Glutamatergic neuron (in vitro differentiated cells): ENCODE measurements around the gene EPYC. TPM values are rescaled to one million over a fixed set of nuclear protein-coding genes. Genes with fewer than 3 reads are reported as not detected.
"Not testable (repeated sequence)": the region's sequence is repeated elsewhere in the genome, so short reads cannot be mapped to it uniquely, and the experiment has no call there.

ENCODE experiments used
- DNase-seq: peaks from one replicate; pipeline ENCODE4 v3.0.0; 2022
- H3K27ac Mint-ChIP-seq: one replicate; pipeline ENCODE4 v1.8.0; 2020; ENCODE audit warnings: mild to moderate bottlenecking, mixed read lengths, inconsistent platforms; ENCODE audit not compliant: unreplicated experiment
- H3K27me3 Mint-ChIP-seq: one replicate; pipeline ENCODE4 v1.8.0; 2020; ENCODE audit warnings: mild to moderate bottlenecking, moderate library complexity, mixed read lengths, inconsistent platforms; ENCODE audit not compliant: unreplicated experiment
- H3K36me3 Mint-ChIP-seq: one replicate; pipeline ENCODE4 v1.8.0; 2020; ENCODE audit warnings: mild to moderate bottlenecking, mixed read lengths, inconsistent platforms; ENCODE audit not compliant: unreplicated experiment
- H3K4me1 Mint-ChIP-seq: one replicate; pipeline ENCODE4 v1.8.0; 2020; ENCODE audit warnings: mild to moderate bottlenecking, low read depth, mixed read lengths, inconsistent platforms; ENCODE audit not compliant: unreplicated experiment
- H3K4me3 Mint-ChIP-seq: one replicate; pipeline ENCODE4 v1.8.0; 2020; ENCODE audit warnings: mild to moderate bottlenecking, mixed read lengths, inconsistent platforms; ENCODE audit not compliant: unreplicated experiment
- H3K9me3 Mint-ChIP-seq: one replicate; pipeline ENCODE4 v1.8.0; 2020; ENCODE audit warnings: mild to moderate bottlenecking, moderate library complexity, mixed read lengths, inconsistent platforms; ENCODE audit not compliant: unreplicated experiment
- total RNA-seq: library from RNA; stranded (reverse); fragmentation: NEBNext Ultra II Directional; extraction: Animal tissue kit (Norgen Biotek cat#: 25700); gene quantifications from one replicate; pipeline ENCODE4 v1.2.1, GENCODE V29; 2021; ENCODE audit not compliant: unreplicated experiment
- TF ChIP-seq, protein P1 (sequence below): fragments of 200-600 bp; sonication (generic); IDR thresholded peaks from one replicate; pipeline ENCODE4 v1.5.0; 2021; ENCODE audit not compliant: partially characterized antibody, unreplicated experiment

EPYC gene
- total RNA-seq, 1 donor from 2014 or later: not detected

- no peak overlapping the region for H3K4me3 Mint-ChIP-seq
- H3K4me1 Mint-ChIP-seq: no peaks in the 10 kb centered on the region
- peaks cover 4% of the 10 kb centered on the region for H3K9me3 Mint-ChIP-seq
- TF ChIP-seq, protein P1, sequence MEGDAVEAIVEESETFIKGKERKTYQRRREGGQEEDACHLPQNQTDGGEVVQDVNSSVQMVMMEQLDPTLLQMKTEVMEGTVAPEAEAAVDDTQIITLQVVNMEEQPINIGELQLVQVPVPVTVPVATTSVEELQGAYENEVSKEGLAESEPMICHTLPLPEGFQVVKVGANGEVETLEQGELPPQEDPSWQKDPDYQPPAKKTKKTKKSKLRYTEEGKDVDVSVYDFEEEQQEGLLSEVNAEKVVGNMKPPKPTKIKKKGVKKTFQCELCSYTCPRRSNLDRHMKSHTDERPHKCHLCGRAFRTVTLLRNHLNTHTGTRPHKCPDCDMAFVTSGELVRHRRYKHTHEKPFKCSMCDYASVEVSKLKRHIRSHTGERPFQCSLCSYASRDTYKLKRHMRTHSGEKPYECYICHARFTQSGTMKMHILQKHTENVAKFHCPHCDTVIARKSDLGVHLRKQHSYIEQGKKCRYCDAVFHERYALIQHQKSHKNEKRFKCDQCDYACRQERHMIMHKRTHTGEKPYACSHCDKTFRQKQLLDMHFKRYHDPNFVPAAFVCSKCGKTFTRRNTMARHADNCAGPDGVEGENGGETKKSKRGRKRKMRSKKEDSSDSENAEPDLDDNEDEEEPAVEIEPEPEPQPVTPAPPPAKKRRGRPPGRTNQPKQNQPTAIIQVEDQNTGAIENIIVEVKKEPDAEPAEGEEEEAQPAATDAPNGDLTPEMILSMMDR: no peak
- H3K27ac Mint-ChIP-seq: no peak overlapping the region
- H3K36me3 Mint-ChIP-seq: no peaks in the 10 kb centered on the region
- no peaks in the 10 kb centered on the region for H3K27me3 Mint-ChIP-seq
- DNase-seq: no peak
Measured at GRCh38 chr12:90987101-90987500, 17.7 kb downstream of the EPYC start.

DNA sequence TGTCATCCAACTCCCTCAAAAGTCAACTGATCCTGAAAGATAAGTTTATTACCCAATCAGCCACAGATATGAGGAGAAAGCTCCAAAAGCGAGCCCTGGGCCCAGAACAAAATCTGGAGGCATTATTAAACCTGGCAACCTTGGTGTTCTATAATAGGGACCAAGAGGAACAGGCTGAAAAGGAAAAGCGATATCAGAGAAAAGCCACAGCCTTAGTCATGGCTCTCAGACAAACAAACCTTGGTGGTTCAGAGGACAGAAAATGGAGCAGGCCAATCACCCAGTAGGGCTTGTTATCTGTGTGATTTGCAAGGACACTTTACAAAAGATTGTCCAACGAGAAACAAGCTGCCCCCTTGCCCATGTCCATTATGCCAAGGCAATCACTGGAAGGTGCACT lies 19.4 kb downstream of the EPYC start:
- H3K4me1 Mint-ChIP-seq, H3K9me3 Mint-ChIP-seq, H3K4me3 Mint-ChIP-seq, H3K36me3 Mint-ChIP-seq, H3K27ac Mint-ChIP-seq, H3K27me3 Mint-ChIP-seq, DNase-seq: not testable (repeated sequence)

DNA sequence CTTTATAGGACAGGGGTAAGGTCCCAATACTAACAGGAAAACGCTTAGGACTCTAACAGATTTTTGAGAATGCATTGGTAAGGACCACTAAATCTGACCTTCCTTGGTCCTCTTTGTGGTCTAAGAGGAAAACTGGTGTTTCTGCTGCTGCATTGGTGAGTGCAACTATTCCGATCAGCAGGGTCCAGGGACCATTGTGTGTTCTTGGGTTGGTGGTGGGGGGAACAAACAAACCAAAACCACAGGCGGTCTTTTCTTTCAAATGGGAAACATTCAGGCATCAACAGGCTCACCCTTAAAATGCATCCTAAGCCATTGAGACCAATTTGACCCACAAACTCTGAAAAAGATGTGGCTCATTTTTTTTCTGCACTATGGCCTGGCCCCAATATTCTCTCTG lies 20.7 kb downstream of the EPYC start:
- no peak for DNase-seq
- no peaks in the 10 kb centered on the region for H3K27me3 Mint-ChIP-seq
- no peak overlapping the region for H3K27ac Mint-ChIP-seq
- H3K4me3 Mint-ChIP-seq: no peak overlapping the region
- H3K4me1 Mint-ChIP-seq: peaks cover 6% of the 10 kb centered on the region
- H3K9me3 Mint-ChIP-seq: peaks cover 2% of the 10 kb centered on the region
- TF ChIP-seq, protein P1: no peak
- no peaks in the 10 kb centered on the region for H3K36me3 Mint-ChIP-seq

- no peak overlapping the region for H3K27ac Mint-ChIP-seq
- TF ChIP-seq, protein P1: no peak
- no peaks in the 10 kb centered on the region for H3K27me3 Mint-ChIP-seq
- H3K4me1 Mint-ChIP-seq: peaks cover 6% of the 10 kb centered on the region
- DNase-seq: no peak
- peaks cover 2% of the 10 kb centered on the region for H3K9me3 Mint-ChIP-seq
- H3K4me3 Mint-ChIP-seq: no peak overlapping the region
- H3K36me3 Mint-ChIP-seq: no peaks in the 10 kb centered on the region
Measured at GRCh38 chr12:90982170-90982569, 22.6 kb downstream of the EPYC start.

DNA sequence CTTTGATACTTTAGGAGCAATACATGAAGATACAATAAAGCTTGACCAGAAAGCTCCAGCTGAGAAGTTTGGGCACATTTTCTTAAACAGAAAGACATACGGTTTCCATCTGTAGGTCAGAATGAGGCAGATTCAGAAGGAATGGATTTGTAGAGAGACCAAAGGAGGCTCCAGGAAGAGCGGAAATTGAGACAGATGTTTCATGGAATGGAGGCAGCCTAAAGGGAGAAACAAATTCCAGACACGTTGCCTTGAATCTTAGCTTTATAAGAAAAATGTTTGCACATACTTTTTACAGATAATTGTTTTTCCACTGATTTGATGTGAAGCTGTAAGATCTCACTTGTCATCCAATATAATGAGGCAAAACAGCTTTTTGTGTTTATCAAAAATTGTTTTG lies 24.8 kb downstream of the EPYC start:
- no peak overlapping the region for H3K4me3 Mint-ChIP-seq
- H3K36me3 Mint-ChIP-seq: no peaks in the 10 kb centered on the region
- H3K27ac Mint-ChIP-seq: no peak overlapping the region
- TF ChIP-seq, protein P1: no peak
- H3K27me3 Mint-ChIP-seq: no peaks in the 10 kb centered on the region
- no peak for DNase-seq
- peaks cover 2% of the 10 kb centered on the region for H3K9me3 Mint-ChIP-seq
- H3K4me1 Mint-ChIP-seq: peaks cover 6% of the 10 kb centered on the region

DNA sequence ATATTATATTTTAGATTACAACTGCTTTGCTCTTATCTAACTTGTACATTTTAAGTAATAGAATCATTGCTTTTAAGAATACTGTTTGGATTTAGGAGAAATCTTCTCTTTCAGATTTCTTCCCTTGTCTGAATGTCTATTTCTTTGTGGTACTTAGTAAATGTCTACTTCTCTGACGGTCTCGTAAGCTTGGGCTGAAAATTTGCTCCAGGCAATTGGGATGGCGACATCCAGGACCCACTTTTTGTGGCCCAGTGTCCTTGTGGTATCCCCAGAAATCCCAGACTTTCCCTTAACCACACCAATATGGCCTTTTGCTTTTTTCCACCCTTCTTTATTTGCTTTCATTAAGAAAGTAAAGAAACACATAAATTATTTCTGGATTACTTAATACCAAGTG lies 25.8 kb downstream of the EPYC start:
- no peak overlapping the region for H3K4me3 Mint-ChIP-seq
- no peaks in the 10 kb centered on the region for H3K27me3 Mint-ChIP-seq
- TF ChIP-seq, protein P1: no peak
- peaks cover 2% of the 10 kb centered on the region for H3K9me3 Mint-ChIP-seq
- H3K4me1 Mint-ChIP-seq: peaks cover 6% of the 10 kb centered on the region
- no peak overlapping the region for H3K27ac Mint-ChIP-seq
- DNase-seq: no peak
- H3K36me3 Mint-ChIP-seq: no peaks in the 10 kb centered on the region
